Stimulated activated CD4-positive, alpha-beta T cell treated with anti-CD3 and anti-CD28 coated beads, Interleukin-4, amount 100 ng/mL, for 24 hours (primary cell): ENCODE data around the gene HNRNPUL1.
"Not testable (repeated sequence)": the region's sequence is repeated elsewhere in the genome, so short reads cannot be mapped to it uniquely, and the experiment has no call there.

ENCODE experiments used
- DNase-seq: peaks from one replicate; pipeline ENCODE4 v3.0.0-alpha.2; 2020

The HNRNPUL1 gene

DNA sequence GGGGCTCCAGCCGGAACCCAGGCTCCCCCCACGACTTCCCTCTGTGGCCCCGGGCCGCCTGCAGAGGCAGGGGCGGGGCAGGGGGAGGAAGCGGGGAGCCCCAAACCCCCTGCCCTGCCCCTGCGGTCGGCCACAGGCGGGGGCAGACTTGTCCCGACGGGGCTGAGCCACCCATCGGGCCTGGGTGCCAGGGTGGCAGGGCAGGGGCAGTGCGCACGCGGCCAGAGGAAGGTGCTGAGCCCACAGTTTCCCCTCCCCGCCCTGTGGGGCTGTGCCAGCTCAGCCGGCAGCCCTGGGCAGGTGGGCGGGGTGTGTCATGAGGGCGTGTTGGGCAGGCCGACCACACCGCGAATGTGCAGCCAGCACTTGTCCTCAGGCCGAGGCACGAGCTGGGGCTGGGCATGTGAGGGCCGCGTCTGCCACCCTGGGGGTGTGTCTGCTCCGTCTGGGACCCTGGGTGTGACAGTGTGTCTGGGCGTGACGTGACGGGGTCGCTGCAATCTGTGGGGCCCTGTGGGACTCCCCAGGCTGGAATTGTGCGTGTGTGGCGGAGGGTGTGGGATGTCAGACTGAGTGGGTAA is 63.5 kb downstream of the HNRNPUL1 start:
- peak; percentile 82 for DNase-seq

GRCh38 chr19:41328157-41328841 is 64.1 kb downstream of the HNRNPUL1 start:
- peak; percentile 74 for DNase-seq

- DNase-seq: no peak
Measured at GRCh38 chr19:41328842-41329225, 64.7 kb downstream of the HNRNPUL1 start.

GRCh38 chr19:41330481-41330880 is 66.3 kb downstream of the HNRNPUL1 start:
- DNase-seq: no peak

DNA sequence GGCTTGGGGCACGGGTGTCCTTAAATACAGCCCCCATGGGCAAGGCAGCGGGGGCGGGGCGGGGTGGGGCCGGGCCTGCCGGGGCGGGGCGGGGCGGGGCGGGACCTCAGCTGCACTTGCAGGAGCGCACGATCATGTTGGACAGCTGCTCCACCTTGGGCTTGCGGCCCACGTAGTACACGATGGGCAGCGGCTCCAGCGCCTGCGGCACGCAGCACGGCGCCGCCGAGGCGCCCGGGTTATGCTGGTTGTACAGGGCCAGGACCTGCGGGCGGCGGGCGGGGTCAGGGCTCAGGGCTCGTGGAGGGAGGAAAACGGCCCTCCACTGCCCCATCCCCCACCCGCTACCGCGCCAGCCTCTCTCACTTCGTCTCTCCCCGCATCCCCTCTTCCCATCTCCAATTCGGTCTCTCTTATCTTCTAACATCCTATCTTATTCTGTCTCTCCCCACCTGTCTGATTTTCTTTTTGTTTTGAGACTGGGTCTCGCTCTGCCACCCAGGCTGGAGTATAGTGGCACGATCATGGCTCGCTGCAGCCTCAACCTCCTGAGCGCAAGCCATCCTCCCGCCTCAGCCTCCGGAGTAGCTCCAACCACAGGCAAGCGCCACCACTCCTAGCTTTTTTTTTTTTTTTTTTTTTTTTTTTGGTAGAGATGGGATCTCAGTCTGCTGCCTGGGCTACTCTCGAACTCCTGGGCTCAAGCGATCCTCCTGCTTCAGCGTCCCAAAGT is 66.9 kb downstream of the HNRNPUL1 start:
- no peak for DNase-seq

DNA sequence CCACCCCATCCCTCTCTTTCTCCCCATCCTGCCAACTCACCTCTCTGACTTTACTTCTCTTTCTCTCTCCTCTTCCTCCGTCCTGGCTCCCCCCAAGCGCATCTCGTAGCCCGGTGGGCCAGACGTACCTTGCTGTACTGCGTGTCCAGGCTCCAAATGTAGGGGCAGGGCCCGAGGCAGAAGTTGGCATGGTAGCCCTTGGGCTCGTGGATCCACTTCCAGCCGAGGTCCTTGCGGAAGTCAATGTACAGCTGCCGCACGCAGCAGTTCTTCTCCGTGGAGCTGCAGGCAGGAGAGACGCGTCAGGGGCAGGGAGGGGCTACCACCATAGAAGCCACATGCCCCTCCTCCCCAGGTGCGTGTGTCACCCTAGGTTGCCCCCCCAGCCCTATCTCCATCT is 67.8 kb downstream of the HNRNPUL1 start:
- DNase-seq: no peak

DNA sequence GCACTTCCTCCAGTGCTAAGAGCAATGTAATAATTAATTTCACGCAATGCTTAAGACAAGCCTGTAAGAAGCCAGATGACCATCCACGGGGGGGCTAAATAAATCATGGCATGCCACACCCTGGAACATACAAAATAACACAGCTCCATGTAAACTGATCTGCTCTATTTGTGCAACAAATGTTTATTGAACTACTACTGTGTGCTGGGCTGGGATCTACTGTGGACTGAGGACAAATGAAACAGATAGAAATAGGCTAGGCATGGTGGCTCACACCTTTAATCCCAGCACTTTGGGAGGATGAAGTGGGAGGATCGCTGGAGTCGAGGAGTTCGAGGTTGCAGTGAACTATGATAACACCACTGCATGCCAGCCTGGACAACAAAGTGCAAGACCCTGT is 68.3 kb downstream of the HNRNPUL1 start:
- no peak for DNase-seq

DNA sequence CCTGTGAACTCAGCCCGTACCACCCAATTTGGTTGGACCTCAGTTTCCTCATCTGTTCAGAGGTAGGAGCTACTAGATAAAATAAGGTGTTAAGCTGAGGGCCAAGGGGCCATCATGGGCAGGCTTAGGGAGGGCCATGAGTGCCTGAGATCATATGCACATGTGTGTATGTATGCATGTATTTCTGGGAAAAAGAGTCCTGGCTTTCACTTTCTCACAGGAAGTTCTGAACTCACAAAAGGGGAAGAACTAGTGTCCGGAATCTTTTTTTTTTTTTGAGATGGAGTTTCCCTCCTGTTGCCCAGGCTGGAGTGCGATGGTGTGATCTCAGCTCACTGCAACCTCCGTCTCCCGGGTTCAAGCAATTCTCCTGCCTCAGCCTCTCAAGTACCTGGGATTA is 70.6 kb downstream of the HNRNPUL1 start:
- no peak for DNase-seq

- DNase-seq: no peak
Measured at GRCh38 chr19:41335467-41335866, 71.3 kb downstream of the HNRNPUL1 start.

DNA sequence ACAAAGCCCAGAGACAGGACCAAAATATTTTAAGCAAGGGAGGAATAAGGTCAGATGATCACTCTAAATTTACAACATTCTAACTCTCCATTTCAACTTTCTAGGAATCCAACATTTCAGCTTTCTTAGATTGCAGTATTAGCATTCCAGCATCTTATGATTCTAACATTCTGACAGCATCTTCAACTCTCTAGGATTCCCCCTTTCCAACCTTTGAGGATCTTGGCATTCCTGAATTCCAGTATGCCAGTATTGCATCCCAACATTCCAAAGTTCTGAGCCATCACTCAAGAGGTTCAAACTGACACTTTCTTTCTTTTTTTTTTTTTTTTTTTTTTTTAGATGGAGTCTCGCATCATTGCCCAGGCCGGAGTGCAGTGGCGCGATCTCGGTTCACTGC is 75.8 kb downstream of the HNRNPUL1 start:
- no peak for DNase-seq

DNA sequence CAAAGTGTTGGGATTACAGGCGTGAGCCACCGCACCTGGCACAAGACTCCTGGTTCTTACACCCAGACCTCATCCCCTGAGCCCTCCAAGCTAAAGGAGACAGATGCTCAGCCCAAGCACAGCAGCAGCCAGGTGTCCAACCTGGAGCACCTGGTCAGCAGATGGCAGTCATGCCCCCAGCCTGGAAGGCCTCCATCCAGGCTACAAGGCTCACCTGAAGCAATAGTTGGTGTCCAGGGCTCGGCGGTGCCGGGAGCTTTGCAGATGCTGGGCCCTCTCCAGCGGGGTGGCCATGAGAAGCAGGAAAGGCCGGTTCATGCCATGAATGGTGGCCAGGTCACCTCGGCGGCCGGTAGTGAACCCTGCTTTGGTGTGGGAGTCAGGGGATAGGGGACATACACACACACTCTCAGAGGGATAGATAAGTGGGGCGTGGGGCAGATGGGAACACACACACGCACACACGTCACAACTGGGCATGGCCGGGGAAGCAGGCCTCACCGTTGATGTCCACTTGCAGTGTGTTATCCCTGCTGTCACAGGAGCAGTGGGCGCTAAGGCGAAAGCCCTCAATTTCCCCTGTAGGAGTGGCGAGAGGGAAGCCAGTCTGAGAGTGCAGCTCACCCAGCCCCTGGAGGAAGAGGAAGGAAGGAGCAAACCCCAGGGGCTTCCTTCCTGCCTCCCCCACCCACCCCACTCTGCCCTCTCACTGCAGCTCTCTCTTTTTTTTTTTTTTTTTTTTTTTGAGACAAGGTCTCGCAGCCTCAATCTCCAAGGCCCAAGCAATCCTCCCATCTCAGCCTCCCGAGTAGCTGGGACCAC is 77.7 kb downstream of the HNRNPUL1 start:
- no peak for DNase-seq

GRCh38 chr19:41344162-41344561 is 80.0 kb downstream of the HNRNPUL1 start:
- no peak for DNase-seq

DNA sequence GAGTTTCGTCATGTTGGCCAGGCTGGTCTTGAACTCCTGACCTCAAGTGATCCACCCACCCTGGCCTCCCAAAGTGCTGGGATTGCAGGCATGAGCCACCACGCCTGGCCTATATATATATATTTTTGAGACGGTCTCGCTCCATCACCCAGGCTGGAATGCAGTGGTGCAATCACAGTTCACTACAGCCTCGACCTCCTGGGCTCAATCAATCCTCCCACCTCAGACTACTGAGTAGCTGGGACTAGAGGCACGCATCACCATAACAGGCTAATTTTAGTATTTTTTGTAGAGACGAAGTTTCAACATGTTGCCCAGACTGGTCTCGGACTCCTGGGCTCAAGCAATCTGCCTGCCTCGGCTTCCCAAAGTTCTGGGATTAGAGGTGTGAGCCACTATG is 82.7 kb downstream of the HNRNPUL1 start:
- DNase-seq: not testable (repeated sequence)

DNA sequence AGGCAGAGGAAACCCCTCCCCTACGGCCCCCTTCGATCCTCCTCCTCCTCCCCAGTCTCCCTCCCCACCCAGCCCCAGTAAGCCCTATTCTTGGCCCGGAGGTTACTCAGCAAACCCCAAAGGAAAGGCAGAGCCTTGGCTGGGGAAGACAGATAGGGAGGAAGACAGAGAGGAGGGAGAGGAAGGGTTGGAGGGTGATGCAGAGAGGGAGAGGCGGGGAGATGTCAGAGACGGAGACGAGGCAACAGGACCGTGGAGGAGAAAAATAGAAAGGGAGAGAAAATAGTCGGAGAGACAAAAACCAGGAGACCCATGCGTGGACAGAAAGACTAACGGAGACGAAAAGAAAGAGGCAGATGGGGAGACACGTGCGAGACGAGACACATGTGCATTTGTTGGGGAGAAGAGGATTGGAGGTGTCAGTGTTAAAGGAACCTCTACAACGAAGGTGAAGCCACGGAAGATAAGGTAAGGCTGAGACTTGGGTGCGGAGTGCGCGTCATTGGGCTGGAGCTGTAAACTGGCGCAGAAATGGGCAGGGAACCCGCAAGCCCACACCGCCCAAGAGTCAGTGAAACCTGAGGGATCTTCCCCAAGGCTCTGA is 86.7 kb downstream of the HNRNPUL1 start:
- DNase-seq: no peak

DNA sequence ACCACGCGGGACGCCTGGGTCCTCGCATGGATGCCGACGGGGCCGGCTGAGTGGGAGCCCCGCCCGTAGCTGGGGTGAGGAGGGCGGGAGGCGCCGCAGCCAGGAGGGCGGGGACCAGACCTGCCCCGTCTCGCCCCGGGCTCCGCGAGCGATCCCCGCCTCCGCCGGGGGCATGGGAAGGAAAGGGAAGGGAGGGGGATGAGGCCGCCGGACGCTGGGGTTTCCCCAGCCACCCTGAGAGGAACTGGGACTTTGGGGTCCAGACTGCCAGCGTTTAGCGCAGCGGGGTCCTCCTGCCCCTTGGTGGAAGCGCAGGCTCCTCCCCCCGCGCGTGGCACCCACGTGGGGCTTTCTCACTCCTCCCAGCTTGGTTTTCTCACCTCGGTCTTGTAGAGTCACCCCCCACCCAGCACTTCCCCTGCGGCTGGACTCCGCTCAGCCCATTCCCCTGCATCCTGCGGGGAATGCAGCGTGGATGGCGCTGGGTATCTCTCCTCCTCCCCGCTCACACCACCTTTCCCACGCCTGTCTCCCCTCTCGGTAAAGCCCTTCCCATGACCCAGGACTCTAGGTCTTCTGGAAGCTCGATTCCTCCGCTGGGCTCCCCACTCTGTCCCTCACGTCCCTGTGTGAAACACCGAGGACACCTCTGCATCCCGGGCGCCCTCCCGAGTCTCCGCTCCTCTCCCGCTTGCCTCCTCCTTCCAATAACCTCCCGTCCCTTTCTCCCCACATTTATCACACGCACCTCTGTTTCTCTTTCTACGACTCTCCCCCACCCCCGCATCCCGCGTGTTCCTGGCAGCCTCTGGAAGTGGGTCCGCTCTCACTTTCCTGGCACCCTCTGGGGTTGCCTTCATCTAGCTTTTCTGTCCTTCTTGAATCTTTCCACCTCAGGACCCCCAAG is 87.4 kb downstream of the HNRNPUL1 start:
- DNase-seq: peak; percentile 85

DNA sequence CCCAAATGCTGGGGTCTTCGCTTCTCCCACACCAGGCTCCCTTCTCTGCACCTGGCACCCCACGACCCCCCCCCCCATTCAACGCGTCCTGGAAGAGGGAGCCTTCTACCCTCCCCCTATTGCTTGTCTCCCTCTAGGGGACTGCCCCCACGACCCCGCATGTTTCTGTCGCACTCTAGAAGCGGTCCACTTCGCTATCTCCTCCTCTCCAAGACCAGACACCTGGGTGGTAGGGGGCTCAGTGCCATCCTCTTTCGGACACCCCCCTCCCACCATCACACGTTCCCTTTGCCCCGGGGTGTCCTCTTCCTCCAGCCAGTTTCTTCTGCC is 88.1 kb downstream of the HNRNPUL1 start:
- DNase-seq: no peak

DNA sequence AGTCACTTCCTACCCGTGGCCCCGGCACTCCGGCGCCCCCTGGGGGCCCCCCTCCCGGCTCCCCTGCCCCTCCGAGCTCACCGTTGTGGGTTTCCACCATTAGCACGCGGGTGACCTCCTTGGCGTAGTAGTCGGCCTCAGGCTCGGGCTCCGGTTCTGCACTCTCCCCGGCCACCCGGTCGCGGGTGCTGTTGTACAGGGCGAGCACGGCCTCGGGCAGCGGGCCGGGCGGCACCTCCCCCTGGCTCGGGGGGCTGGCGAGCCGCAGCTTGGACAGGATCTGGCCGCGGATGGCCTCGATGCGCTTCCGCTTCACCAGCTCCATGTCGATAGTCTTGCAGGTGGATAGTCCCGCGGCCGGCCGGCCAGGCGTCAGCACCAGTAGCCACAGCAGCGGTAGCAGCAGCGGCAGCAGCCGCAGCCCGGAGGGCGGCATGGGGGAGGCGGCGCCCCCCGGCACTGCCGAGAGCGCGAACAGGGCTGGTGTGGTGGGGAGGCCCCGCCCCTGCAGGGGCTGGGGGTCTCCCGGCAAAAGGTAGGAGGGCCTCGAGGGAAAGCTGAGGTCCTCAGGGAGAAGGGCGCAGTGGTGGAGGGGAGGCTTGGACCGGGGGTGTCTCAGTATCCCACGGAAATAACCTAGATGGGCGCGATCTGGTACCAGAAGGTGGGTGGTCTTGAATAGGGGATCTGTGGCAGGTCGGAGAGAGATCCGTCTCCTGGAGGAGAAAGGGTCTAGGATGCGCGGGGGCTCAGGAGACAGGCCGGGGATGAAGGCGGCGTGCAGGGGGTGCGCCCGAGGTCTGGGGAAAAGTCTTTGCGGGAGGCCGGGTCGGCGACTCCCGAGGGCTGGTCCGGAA is 88.7 kb downstream of the HNRNPUL1 start:
- peak; percentile 80 for DNase-seq

- DNase-seq: peak; percentile 90
Measured at GRCh38 chr19:41353466-41354342, 89.5 kb downstream of the HNRNPUL1 start, which contains the start of gene TGFB1. Gene TGFB1, minus strand, starts transcription at chr19:41353922. Its CDS starts 878 bp downstream, at chr19:41353044.

- DNase-seq: no peak
Measured at GRCh38 chr19:41354343-41354953, 90.3 kb downstream of the HNRNPUL1 start.
